Testis (tissue), 2 donors: ENCODE measurements around the gene CCDC192.

Experiments
- CTCF ChIP-seq, 3 experiments: fragments of 450-650 bp in 2 of 3; fragments of 200-600 bp in 1 of 3; sonication (generic) in 1 of 3; IDR thresholded peaks; one replicate each; pipeline ENCODE4 v1.5.1; 2016 to 2019; ENCODE audit warnings: antibody characterized with exemption in 3 of 3, mild to moderate bottlenecking in 2 of 3, moderate library complexity in 1 of 3
- POLR2A ChIP-seq: fragments of 450-650 bp; IDR thresholded peaks from one replicate; pipeline ENCODE4 v1.6.1; 2017; ENCODE audit warnings: antibody characterized with exemption, mild to moderate bottlenecking, moderate library complexity

- TF ChIP-seq POLR2A (no peak), CTCF (IDR thresholded peaks at IDR 0.05) (no peak)
Measured at GRCh38 chr5:127988146-127988760, 285.1 kb downstream of the CCDC192 start.
